Keratinocyte (primary cell): ENCODE measurements around the gene SNCAIP. TPM values are rescaled to one million over a fixed set of nuclear protein-coding genes. Genes with fewer than 3 reads are reported as not detected.

Experiments used
- DNase-seq: peaks from one replicate; pipeline ENCODE4 v3.0.0-alpha.2; 2011; ENCODE audit warnings: low read depth, missing footprints, low spot score
- FAIRE-seq: peaks from 2 replicates; lab custom pipeline; 2011; peaks lifted over from hg19 to GRCh38; lab: Jason Lieb, UNC
- H2AFZ ChIP-seq: 2 replicates; pipeline ENCODE4 v1.6.0; 2012; ENCODE audit warnings: low read length, control low read depth, inconsistent platforms; ENCODE audit not compliant: control insufficient read depth
- H3K27ac ChIP-seq: 2 replicates; pipeline ENCODE4 v1.5.1; 2011; ENCODE audit warnings: low read length; ENCODE audit not compliant: control insufficient read depth, insufficient read depth
- H3K27me3 ChIP-seq: 3 replicates; pipeline ENCODE4 v1.6.0; 2011; ENCODE audit warnings: low read length; ENCODE audit not compliant: control insufficient read depth, insufficient read depth; ENCODE audit errors: extremely low read depth
- H3K36me3 ChIP-seq, 2 experiments: 2 replicates in 1 of 2; 3 replicates in 1 of 2; pipeline ENCODE4 v1.5.1; 2011; ENCODE audit warnings: low read length in 2 of 2, mild to moderate bottlenecking in 1 of 2; ENCODE audit not compliant: control insufficient read depth in 2 of 2, insufficient read depth in 2 of 2; ENCODE audit errors: extremely low read depth in 1 of 2
- H3K4me1 ChIP-seq: 3 replicates; pipeline ENCODE4 v1.5.1; 2011; ENCODE audit warnings: low read length; ENCODE audit not compliant: control insufficient read depth, insufficient read depth; ENCODE audit errors: extremely low read depth
- H3K4me2 ChIP-seq: 3 replicates; pipeline ENCODE4 v1.6.0; 2011; ENCODE audit warnings: low read depth, low read length; ENCODE audit not compliant: control insufficient read depth, insufficient read depth; ENCODE audit errors: extremely low read depth
- H3K4me3 ChIP-seq, 3 experiments: fragments of 200-600 bp in 1 of 3; sonication (generic) in 1 of 3; 2 replicates in 2 of 3; 3 replicates in 1 of 3; pipeline ENCODE4 v1.5.1; 2011 to 2016; ENCODE audit warnings: low read length in 3 of 3, mild to moderate bottlenecking in 3 of 3, control low read depth in 2 of 3, inconsistent platforms in 1 of 3, low read depth in 1 of 3, mixed read lengths in 1 of 3, mixed run types in 1 of 3, moderate library complexity in 1 of 3; ENCODE audit not compliant: control insufficient read depth in 2 of 3, insufficient read depth in 2 of 3; ENCODE audit errors: extremely low read depth in 1 of 3
- H3K79me2 ChIP-seq: 2 replicates; pipeline ENCODE4 v1.6.0; 2012; ENCODE audit warnings: low read length; ENCODE audit not compliant: control insufficient read depth, insufficient read depth
- H3K9ac ChIP-seq: 3 replicates; pipeline ENCODE4 v1.6.0; 2011; ENCODE audit warnings: low read length; ENCODE audit not compliant: control insufficient read depth, insufficient read depth; ENCODE audit errors: extremely low read depth
- H3K9me1 ChIP-seq: 3 replicates; pipeline ENCODE4 v1.6.0; 2011; ENCODE audit warnings: low read length; ENCODE audit not compliant: control insufficient read depth, insufficient read depth; ENCODE audit errors: extremely low read depth
- H3K9me3 ChIP-seq: 2 replicates; pipeline ENCODE4 v1.5.1; 2012; ENCODE audit warnings: low read depth, low read length; ENCODE audit not compliant: control insufficient read depth
- H4K20me1 ChIP-seq: 3 replicates; pipeline ENCODE4 v1.6.0; 2011; ENCODE audit warnings: low read length; ENCODE audit not compliant: control insufficient read depth, insufficient read depth; ENCODE audit errors: extremely low read depth
- CTCF ChIP-seq, 3 experiments: IDR thresholded peaks in 1 of 3; conservative IDR thresholded peaks in 1 of 3; optimal IDR thresholded peaks in 1 of 3; 2 replicates in 2 of 3; 3 replicates in 1 of 3; pipeline versions ENCODE3 to v1.5.1; 2011; ENCODE audit warnings: low read length in 3 of 3, mild to moderate bottlenecking in 3 of 3, moderate library complexity in 2 of 3, control low read depth in 1 of 3, inconsistent platforms in 1 of 3; ENCODE audit not compliant: insufficient read depth in 2 of 3; ENCODE audit errors: extremely low read depth in 1 of 3
- EZH2 ChIP-seq: IDR thresholded peaks from one replicate; pipeline ENCODE4 v1.6.1; 2012; ENCODE audit warnings: inconsistent platforms, mild to moderate bottlenecking, low read length, moderate library complexity
- dilution Hi-C: fragments of 300-500 bp; cut with MboI; formaldehyde crosslinking; loops from one replicate; pipeline ENCODE4 v1.7.0; 2020; ENCODE audit warnings: low sequenced_read_pairs; ENCODE audit not compliant: extremely low pct_ligation_motif_present
- polyA plus RNA-seq, 5 experiments: library from polyadenylated mRNA; depleted of rRNA in 3 of 5; stranded (reverse) in 3 of 5; stranded (forward) in 1 of 5; unstranded in 1 of 5; fragments of >200 nt; gene quantifications; 1 replicate in 1 of 5; 2 replicates in 3 of 5; 3 replicates in 1 of 5; pipeline versions ENCODE4 v1.2.1 to v1.2.3, GENCODE V29; 2011 to 2012; ENCODE audit warnings: missing spikeins in 2 of 5, low read depth in 1 of 5, low replicate concordance in 1 of 5

SNCAIP gene
- polyA plus RNA-seq, 1 donor (not counting 4 experiments of a cell fraction or from before 2014, with no cell fraction given), result not detected

GRCh38 chr5:122385286-122385685 lies 73.2 kb downstream of the SNCAIP start:
- Histone ChIP-seq H3K27me3 (no peaks in the 10 kb centered on the region), H3K4me1 (no peaks in the 10 kb centered on the region), H3K4me2 (no peak overlapping the region), H3K4me3 (no peak overlapping the region), H3K9ac (no peak overlapping the region), H3K27ac (no peak overlapping the region), H3K36me3 (no peaks in the 10 kb centered on the region), H4K20me1 (no peaks in the 10 kb centered on the region), H2AFZ (no peak overlapping the region), H3K9me1 (no peaks in the 10 kb centered on the region), H3K79me2 (no peaks in the 10 kb centered on the region), H3K9me3 (no peaks in the 10 kb centered on the region)
- no peak for TF ChIP-seq EZH2
- no peak for TF ChIP-seq CTCF (optimal IDR thresholded peaks at IDR 0.05 in 1 of 3, IDR thresholded peaks at IDR 0.05 in 1 of 3, conservative IDR thresholded peaks at IDR 0.05 in 1 of 3; ENCODE audit: extremely low read depth in 1 of 3, insufficient read depth in 2 of 3, low read length in 3 of 3)
- no peak for FAIRE-seq
- DNase-seq, result no peak
- dilution Hi-C loops, result no loop called here

GRCh38 chr5:122385808-122386207 lies 73.8 kb downstream of the SNCAIP start:
- H3K27me3 ChIP-seq, result no peaks in the 10 kb centered on the region
- no peaks in the 10 kb centered on the region for H3K36me3 ChIP-seq
- no peaks in the 10 kb centered on the region for H3K79me2 ChIP-seq
- DNase-seq, result no peak
- H3K9me3 ChIP-seq, result no peaks in the 10 kb centered on the region
- no peak overlapping the region for H2AFZ ChIP-seq
- H3K4me3 ChIP-seq, result no peak overlapping the region
- H3K4me2 ChIP-seq, result no peak overlapping the region
- dilution Hi-C loops, result no loop called here
- no peak overlapping the region for H3K27ac ChIP-seq
- H3K9ac ChIP-seq, result no peak overlapping the region
- TF ChIP-seq CTCF (optimal IDR thresholded peaks at IDR 0.05 in 1 of 3, IDR thresholded peaks at IDR 0.05 in 1 of 3, conservative IDR thresholded peaks at IDR 0.05 in 1 of 3; ENCODE audit: extremely low read depth in 1 of 3, insufficient read depth in 2 of 3, low read length in 3 of 3) (no peak), EZH2 (no peak)
- H3K4me1 ChIP-seq, result no peaks in the 10 kb centered on the region
- FAIRE-seq, result no peak
- no peaks in the 10 kb centered on the region for H3K9me1 ChIP-seq
- no peaks in the 10 kb centered on the region for H4K20me1 ChIP-seq
